ENCODE data around the gene TFE3.

TFE3 gene, protein sequence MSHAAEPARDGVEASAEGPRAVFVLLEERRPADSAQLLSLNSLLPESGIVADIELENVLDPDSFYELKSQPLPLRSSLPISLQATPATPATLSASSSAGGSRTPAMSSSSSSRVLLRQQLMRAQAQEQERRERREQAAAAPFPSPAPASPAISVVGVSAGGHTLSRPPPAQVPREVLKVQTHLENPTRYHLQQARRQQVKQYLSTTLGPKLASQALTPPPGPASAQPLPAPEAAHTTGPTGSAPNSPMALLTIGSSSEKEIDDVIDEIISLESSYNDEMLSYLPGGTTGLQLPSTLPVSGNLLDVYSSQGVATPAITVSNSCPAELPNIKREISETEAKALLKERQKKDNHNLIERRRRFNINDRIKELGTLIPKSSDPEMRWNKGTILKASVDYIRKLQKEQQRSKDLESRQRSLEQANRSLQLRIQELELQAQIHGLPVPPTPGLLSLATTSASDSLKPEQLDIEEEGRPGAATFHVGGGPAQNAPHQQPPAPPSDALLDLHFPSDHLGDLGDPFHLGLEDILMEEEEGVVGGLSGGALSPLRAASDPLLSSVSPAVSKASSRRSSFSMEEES

DNA sequence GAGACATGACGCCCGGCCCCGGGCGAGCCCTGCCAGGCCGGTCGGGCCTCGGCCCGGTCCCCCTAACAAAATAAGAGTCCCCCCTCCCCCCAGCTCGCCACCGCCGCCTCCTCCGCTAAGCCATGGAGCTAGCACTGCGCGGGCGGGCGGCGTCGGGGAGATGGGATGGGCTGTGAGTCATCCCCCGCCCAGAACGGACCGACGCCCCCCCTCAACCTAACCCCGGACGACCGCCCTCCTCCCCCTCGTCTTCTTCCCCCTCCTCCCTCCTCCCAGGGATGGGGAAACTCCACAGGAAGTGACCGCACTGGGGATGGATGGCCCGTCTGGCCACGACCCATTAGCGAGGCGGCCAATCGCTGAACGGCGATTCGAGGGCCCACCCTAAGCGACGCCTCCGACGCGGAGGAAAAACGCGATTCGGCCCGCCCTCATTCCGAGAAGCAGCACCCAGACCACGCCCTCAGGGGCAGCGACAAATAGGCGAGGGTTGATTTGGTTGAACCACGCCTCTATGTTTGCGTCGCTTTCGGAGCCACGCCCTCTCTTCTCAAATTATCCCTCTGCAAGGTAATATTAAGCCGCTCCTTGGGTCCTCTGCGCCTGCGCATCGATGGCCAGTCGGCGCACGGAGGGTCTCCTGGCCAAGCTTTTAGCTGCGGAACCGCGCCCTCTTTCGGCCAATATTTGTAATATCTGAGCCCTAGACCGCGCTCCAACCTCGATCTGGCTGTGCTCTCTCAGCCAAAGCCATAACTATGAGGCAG lies at the start of gene TFE3:
Gene TFE3, minus strand, starts transcription at position 138 of the 767 bp plus-strand sequence. Its CDS starts 131 bp downstream, at position 7.
- peak; percentile 100 for FAIRE-seq

DNA sequence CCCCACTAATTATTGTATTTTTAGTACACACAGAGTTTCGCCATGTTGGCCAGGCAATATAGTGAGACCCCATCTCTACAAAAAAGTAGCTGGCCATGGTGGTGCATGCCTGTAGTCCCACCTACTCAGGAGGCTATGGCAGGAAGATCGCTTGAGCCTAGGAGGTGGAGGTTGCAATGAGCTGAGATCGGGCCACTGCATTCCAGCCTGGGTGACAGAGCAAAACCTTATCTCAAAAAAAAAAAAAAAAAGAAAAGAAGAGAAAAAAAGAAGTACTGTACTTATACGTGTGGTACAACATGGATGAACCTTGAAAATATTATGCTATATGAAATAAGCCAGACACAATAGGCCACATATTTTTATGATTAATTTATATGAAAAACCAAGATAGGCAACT lies 46.4 kb upstream of the TFE3 start:
- no peak for FAIRE-seq

DNA sequence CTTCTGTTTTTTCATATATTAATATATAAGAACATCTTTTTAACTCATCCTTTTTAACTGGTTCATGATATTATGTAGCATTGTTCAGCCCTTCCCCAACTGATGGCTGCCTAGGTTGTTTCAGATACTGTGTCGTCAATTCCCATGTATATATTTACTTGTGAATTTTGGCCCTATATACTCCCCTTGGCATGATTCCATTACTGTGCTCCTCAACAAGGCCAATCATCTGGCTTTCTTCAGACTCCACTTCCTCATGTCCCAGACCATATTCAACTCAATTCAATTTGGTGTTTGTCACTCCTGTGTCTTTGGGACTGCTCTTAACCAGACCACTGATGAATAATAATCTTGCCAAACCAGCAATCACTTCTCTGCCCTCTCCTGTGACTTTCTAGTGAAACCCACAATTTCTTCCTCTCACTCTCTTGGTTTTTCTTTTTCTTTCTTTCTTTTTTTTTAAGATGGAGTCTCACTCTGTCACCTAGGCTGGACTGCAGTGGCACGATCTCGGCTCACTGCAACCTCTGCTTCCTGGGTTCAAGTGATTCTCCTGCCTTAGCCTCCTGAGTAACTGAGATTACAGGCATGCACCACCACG lies 39.2 kb upstream of the TFE3 start:
- FAIRE-seq = no peak

DNA sequence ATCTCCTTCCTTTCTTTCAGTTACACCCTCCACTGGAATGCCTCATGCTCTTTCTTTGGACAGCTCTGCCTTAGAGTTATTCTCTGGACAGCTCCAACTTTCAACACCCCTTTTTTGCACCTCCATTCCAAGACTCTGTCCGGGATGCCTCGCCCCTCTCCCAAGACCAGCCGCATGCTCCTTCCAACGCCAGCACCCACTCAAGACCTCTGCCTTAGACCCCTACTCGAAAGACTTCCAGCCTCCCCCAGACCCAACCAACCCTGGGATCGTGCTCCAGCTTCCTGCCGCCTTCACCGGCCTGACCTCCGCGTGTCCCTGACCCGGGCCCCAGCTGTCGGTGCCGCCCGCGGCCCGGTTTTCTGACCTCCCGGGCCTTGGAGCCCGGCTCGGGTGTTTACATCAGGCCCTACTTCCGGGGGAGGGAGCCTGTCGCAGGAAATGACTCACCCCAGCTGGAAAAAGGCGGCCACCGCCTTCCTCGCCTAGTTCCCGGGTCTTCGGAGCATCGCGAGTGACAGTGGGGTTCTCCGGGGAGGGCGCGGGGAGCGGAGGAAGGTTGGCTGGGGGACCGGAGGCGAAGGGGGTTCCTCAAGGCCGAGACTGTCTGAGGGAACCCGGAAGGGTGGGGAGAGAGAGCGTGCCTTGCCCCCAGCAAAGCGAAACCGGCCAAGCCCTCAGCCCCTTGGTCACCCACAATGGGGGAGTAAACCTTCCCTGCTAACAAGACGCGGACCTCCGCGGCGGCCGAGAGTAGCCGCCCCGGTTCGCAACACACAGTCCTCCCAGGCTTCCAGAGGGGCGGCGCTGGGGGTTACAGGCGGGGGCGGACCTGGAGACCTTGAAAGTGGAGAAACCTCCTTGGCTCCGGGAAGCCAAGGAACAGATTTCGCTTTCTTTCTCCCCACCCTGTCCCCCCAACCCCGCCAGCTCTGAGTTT lies 36.6 kb upstream of the TFE3 start, which contains the start of gene WDR45:
Gene WDR45, minus strand, starts transcription at position 399 of the 940 bp plus-strand sequence. CDS start 1,792 bp downstream, outside the sequence.
- FAIRE-seq = no peak

DNA sequence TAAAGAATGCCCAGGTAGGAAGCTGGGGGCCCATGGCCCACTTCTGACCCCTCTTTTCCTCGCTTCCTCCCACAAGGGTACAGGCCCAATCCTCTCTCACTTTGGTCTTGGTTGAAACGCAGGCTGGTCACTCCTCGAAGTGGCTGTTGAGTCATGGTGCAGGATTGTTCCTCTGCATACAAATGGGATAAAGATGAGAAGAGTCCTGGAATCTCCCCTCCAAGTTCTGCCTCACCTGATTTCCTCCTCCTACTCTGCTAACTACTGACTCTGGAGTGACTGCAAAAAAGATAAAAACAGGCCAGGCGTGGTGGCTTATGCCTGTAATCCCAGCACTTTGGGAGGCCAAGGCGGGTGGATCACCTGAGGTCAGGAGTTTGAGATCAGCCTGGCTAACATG lies 34.8 kb upstream of the TFE3 start:
- FAIRE-seq = no peak

DNA sequence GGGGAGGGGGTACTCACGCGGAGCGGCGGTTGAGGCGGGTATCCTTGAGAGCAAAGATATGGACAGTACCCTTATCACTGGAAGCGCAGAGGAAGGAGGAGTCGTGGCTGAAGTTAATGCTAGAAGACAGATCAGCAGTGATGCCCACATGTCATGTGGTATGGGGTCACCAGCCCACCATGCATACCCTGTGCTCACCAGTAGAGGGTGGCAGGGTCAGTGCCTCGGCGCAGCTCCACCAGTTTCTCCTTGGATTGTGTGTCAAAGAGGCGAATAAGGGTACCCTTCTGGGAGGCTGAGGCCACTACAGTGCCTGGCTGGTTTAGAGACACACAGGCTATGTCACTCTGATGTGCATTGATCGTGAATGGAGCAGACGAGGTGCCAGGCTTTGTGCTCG lies 32.2 kb upstream of the TFE3 start:
- FAIRE-seq = no peak

DNA sequence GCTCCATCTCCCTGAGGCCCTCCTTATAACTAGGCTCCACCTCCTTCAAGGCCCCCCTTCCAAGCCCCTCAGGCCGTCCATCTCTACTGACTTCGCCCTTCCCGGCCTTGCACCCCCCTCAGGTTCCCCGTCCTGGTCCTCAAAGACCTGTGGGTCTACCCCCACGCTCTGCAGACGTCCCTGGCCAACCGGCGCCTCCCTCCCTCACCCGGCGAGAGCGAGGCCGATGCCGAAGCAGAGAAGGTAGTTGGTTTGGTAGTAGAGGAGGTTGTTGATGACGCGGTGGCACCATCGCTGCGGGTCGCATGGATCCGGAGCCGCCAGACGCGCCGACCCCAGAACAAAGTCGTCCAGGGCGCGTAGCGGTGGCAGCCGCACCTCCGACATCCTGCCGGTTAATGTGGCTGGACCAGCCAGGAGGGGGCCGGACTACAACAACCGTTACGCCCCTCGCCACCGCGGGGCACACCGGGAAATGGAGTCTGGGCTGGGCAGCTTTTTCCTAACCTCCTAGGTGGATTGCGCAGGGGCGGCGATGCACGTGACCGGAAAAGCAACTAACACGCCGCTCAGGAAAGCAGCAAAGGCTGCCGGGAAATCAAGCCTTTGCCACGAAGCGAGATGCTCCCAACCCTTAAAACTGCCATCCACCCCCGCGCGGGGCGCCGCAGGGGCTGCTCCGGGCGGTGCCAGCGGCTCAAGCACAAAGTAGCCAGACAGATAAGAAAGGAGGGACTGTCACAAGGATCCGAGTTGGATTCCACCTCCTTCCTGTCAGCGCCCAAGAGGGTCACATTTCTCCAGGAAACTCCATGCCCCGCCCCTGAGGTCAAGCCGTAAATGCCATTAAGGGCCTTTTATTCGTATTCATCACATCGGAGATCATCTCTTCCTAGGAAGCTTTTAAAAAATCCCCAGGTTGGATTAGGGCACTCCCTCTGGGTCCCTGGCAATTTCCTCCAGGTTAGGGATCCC lies 30.7 kb upstream of the TFE3 start, which contains the start of gene PRAF2:
Gene PRAF2, minus strand, starts transcription at position 402 of the 975 bp plus-strand sequence. Its CDS starts 15 bp downstream, at position 387.
- FAIRE-seq = peak; percentile 98

DNA sequence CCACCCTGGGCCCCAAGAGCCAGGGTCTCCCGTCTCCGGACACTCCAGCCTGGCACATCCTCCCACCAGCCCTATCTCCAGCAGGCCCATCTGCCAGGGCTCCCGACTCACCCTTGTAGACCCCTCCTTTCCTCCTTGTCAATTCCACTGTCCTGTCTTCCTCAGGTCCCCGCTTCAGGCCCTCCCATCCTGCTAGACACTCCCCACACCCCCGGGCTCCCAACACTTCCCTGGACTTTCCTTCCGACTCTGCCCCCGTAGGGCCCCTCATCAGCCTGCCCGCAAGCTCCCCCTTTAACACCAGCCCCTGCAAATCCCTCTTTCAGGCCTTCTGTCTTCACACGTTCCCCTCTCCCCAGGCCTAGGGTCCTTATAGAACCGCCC lies 29.5 kb upstream of the TFE3 start:
- no peak for FAIRE-seq

DNA sequence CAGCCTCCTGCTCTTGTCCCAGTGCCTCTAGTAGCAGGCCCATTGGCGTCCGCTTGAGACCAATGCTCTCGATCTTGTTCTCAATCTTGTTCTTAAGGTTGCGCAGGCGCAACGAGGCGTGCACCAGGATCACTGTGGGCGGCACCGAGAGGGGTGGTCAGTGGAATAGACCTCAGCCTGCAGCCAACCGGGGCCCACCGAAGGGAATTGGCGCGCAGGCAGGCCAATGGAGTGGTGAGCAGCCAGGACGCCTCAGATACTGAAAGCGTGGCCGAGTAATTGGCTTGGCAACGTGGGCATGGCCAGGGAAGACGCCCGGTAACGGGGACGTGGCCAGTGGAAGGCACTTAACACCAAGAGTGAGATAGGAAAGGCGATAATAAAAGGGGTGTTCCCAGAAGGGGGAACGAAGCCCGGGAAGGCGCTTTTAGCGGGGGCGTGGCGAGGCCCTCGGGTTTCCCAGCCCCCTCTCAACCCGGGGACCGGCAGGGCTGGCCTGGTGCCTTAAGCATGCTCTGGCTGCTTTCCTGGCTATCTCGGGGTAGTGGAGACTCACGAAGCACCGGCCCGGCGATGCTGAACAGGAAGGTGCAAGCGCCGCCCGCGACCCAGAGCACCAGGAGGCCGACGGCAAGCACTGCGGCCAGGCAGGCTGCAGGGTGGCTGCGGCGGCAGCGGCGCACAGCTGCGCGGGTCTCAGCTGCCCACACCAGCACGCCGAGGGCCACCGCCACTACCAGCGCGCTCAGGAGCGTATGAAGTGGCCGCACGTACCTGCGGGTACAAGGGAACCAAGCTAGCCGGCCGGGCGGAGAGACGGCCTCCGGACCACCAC lies 28.9 kb upstream of the TFE3 start:
- no peak for FAIRE-seq

DNA sequence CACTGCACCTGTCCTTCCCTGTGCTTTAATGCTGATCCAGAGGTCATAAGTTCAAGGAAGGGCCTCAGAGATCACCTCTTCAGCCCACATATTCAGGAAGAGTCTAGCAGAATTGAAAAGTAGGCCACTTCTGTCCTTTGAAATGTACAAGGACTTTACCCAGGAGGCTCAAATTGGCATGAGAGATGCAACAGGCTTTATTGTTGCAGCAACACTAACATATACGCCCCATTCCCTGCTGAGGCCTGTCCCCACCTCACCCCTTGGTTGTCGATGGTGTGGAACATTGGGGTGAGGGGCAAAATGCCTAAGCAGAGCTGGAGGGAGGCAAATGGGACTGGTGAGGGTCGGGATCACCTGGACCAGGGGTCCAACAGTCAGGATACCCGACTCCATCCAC lies 27.8 kb upstream of the TFE3 start:
- no peak for FAIRE-seq

DNA sequence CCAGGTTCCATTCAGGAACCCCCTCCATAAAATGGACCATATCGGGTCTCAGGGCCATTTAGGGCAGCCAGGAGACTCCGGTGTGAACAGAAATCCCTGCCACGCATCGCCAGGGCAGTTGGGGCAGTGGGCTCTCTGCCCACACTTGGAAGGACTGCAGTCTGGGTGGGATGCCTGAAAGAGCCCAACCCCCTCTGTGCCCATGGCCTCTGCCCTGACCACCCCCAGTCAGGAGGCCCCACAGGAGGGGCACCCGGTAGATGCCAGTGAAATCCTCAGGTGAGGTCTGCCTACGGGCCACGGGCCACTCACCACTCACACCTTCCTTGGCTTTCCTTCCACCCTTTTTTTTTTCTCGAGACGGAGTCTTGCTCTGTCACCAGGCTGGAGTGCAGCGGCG lies 25.9 kb upstream of the TFE3 start:
- FAIRE-seq = no peak

DNA sequence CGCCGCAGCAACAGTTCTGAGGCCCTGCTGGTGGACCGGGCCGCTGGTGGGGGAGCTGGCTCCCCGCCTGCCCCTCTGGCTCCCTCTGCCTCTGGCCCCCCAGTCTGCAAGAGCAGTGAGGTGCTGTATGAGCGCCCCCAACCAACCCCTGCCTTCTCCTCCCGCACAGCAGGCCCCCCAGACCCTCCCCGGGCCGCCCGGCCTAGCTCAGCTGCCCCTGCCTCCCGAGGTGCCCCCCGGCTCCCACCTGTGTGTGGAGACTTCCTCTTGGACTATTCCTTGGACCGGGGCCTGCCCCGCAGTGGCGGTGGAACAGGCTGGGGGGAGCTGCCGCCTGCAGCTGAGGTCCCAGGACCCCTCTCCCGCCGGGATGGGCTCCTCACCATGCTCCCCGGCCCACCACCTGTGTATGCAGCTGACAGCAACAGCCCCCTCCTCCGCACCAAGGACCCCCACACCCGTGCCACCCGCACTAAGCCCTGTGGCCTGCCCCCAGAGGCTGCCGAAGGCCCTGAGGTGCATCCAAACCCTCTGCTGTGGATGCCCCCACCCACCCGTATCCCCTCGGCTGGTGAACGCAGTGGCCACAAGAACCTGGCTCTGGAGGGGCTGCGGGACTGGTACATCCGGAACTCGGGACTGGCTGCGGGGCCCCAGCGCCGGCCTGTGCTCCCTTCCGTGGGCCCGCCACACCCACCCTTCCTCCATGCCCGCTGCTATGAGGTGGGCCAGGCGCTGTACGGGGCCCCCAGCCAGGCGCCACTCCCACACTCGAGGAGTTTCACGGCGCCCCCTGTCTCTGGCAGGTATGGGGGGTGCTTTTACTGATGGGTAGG lies 24.3 kb upstream of the TFE3 start:
- FAIRE-seq = no peak

DNA sequence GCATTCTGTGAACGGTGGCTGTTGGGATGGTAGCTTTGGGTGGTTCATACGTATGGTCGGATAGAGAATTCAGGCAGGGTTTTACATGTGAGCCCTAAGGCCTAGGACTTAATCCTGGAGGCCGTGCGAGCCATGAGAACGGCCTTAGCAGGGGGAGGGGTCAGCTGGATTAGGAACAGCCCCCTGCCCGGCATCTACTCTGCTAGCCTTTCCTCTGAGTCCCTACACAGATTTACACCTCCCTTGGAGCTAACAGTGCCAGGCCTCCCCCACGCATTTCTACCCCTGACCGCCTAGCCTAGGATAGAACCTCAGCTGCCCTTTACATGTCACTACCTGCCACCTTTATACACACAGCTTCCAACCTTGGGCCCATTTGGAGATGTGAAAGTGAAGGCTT lies 23.5 kb upstream of the TFE3 start:
- no peak for FAIRE-seq

DNA sequence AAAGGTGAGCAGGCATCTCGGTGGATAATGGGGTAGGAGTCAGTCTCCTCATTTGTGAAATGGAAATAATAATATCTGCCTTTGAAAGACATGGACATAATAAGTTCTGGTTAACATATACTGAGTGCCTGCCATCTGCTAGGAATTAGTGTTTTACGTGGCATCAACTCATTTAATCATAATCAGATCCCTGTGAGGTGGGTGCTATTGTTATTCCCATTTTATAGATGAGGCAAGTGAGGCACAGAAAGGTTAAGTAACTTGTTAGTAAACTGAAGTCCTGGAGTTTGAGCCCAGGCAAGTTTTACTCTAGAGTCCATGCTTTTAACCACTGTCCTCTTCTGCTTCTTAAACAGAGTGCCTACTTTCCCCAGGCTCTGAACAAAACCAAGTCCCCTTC lies 23.1 kb upstream of the TFE3 start:
- no peak for FAIRE-seq

DNA sequence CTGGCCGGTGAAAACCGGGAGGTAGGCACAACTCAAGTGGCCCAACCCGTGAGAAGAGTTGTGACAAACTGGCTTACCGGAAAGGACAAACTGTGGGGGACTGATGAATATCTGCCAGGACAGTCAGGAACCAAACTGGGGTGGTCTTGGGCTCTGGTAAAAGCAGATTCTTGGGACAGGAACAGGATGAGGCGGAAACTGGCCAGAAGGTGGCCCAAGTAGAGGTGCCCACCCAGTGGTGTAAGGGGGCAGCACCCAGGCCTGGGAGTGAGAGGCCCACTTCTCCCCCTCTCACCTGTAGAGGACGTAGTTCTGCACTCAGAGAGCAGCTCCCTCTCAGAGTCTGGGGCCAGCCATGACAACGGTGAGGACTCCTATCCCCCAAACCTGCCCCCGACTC lies 21.6 kb upstream of the TFE3 start:
- FAIRE-seq = no peak

DNA sequence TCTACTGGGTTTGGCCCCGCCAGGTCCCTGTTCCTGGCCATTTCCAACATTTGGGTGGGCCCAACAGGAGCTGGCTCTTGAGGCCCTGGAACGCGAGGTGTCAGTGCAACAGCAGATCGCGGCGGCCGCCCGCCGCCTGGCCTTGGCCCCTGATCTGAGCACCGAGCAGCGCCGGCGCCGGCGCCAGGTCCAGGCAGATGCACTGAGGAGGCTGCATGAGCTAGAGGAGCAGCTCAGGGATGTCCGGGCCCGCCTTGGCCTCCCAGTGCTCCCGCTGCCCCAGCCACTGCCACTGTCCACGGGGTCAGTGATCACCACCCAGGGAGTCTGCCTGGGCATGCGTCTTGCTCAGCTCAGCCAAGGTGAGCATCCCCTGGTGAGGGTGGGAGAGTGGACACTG lies 21.1 kb upstream of the TFE3 start:
- no peak for FAIRE-seq

DNA sequence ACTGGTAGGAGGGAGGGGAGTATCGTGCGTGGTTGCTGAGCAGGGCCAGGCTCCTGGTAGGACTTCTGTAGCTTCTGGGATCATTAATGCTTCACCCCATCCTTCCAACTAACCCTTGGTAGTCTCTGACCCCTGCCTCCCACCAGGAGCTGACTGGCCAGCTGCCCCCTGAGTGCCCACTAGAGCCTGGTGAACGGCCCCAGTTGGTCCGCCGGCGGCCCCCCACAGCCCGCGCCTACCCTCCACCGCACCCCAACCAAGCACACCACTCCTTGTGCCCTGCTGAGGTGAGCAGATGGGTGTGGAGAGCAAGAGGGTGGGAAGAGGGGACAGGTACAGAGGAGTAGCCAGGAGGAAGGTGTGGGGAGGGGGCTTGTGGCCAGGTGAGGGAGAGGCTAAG lies 20.6 kb upstream of the TFE3 start:
- FAIRE-seq = no peak

DNA sequence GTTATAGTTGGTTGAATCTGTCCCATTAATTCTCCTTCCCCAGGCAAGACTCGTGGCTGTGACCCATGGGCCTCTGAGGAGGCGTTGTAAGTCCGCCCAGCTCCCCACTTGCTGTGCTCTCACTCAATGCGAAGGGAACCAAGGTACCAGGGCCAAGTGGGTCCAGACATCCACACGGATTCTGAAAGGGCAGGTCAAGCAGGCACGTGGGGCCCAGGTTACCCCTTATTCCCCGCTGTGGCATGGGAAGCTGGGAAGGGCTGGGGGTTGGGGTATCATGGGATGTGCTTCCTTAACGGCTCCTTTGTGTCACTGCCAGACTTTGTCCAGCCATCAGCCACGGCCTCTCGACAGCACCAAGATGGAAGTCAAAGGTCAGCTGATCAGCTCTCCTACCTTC lies 18.8 kb upstream of the TFE3 start:
- no peak for FAIRE-seq

DNA sequence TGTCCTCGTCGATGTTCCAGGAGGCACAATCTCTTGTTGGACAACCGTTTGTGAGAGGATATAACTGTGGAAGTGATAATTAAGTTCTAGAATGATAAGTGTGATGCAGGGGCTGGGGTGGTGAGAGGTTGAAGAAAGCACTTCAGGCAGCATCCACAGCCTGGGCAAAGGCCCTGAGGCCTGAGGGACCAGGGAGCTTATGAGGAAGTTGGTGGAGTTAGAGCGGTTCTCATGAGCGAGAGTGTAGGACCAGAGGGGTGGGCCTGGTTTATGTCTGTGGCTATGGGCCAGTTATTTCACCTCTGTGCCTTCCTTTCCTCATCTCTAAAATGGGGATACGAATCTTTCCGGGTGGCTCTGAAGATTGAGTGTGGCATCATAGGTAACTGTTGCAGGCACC lies 18.3 kb upstream of the TFE3 start:
- FAIRE-seq = no peak

Data from G401.6 (cell line).